K562 (cell line): ENCODE measurements around the gene RIC3. TPM values are rescaled to one million over a fixed set of nuclear protein-coding genes. Genes with fewer than 3 reads are reported as not detected.

Experiments used
- ARID1B ChIP-seq: fragments of 450-650 bp; IDR thresholded peaks from 2 replicates; pipeline ENCODE4 v1.6.1; 2016; ENCODE audit warnings: antibody characterized with exemption, mild to moderate bottlenecking, inconsistent platforms
- BHLHE40 ChIP-seq: IDR thresholded peaks from 2 replicates; pipeline ENCODE4 v1.6.1; 2011; ENCODE audit warnings: low read length, improper control_type of control experiment
- CAMTA2 ChIP-seq: fragments of 250-450 bp; sonication (Bioruptor Pico); conservative IDR thresholded peaks from 2 replicates; pipeline ENCODE4 v1.5.1; 2022
- CHD7 ChIP-seq: fragments of 200-600 bp; sonication (generic); IDR thresholded peaks from one replicate; pipeline ENCODE4 v1.6.1; 2012; ENCODE audit warnings: mild to moderate bottlenecking, low read depth, low read length, inconsistent platforms
- FOXK2 ChIP-seq, 2 experiments: fragments of 450-650 bp; IDR thresholded peaks in 1 of 2; conservative IDR thresholded peaks in 1 of 2; 2 replicates each; pipeline ENCODE4 v1.6.1; 2016; ENCODE audit warnings: low read depth in 2 of 2, mild to moderate bottlenecking in 1 of 2
- HDGF ChIP-seq: fragments of 450-650 bp; IDR thresholded peaks from 2 replicates; pipeline ENCODE4 v1.6.1; 2016
- MBD2 ChIP-seq: sonication (generic); IDR thresholded peaks from 2 replicates; pipeline ENCODE4 v1.6.1; 2016; ENCODE audit warnings: low read depth, borderline replicate concordance
- NR0B1 ChIP-seq: fragments of 450-650 bp; IDR thresholded peaks from one replicate; pipeline ENCODE4 v1.6.1; 2018; ENCODE audit warnings: mild to moderate bottlenecking, moderate library complexity; ENCODE audit not compliant: partially characterized antibody
- POLR3A ChIP-seq: IDR thresholded peaks from 2 replicates; pipeline ENCODE4 v1.6.1; 2011; ENCODE audit warnings: borderline replicate concordance, mild to moderate bottlenecking, moderate library complexity; ENCODE audit not compliant: insufficient read length, insufficient read depth; ENCODE audit errors: extremely low read depth
- PRPF4 ChIP-seq: fragments of 200-400 bp; formaldehyde crosslinking; IDR thresholded peaks from one replicate; pipeline ENCODE4 v1.6.1; 2017; ENCODE audit warnings: low read length, low read depth, mild to moderate bottlenecking; ENCODE audit not compliant: insufficient read depth, poor library complexity, severe bottlenecking
- PTRF ChIP-seq: fragments of 450-650 bp; IDR thresholded peaks from 2 replicates; pipeline ENCODE4 v1.6.1; 2016; ENCODE audit warnings: mild to moderate bottlenecking, missing genetic modification characterization, missing compliant biosample characterization
- RCOR1 ChIP-seq, 2 experiments: IDR thresholded peaks; 2 replicates each; pipeline ENCODE4 v1.6.1; 2012; ENCODE audit warnings: low read depth in 2 of 2, low read length in 2 of 2, borderline replicate concordance in 1 of 2, improper control_type of control experiment in 1 of 2
- ZBTB7A ChIP-seq: IDR thresholded peaks from 2 replicates; pipeline ENCODE4 v1.6.1; 2011; ENCODE audit warnings: low read depth, mild to moderate bottlenecking, low read length, moderate library complexity, borderline replicate concordance; ENCODE audit not compliant: control insufficient read depth
- ZFPM2 ChIP-seq: fragments of 250-450 bp; sonication (Bioruptor Pico); IDR thresholded peaks from 2 replicates; pipeline ENCODE4 v1.5.1; 2022; ENCODE audit warnings: mild to moderate bottlenecking
- ZNF140 ChIP-seq: fragments of 250-450 bp; sonication (Bioruptor Pico); IDR thresholded peaks from 2 replicates; pipeline ENCODE4 v1.8.0; 2021; ENCODE audit warnings: moderate library complexity, mild to moderate bottlenecking, inconsistent platforms
- polyA plus RNA-seq, 8 experiments: library from polyadenylated mRNA; depleted of rRNA in 4 of 8; stranded (reverse) in 5 of 8; unstranded in 3 of 8; fragments of >200 nt; fragmentation: Nextera tagmentation in 2 of 8; fragmentation: Illumina TruSeq in 1 of 8; extraction: Ambion mirVana in 2 of 8; extraction: Trizol in 1 of 8; gene quantifications; 2 replicates each; pipeline versions ENCODE4 v1.2.1 to v1.2.3, GENCODE V29; 2011 to 2014; ENCODE audit warnings: inconsistent platforms in 1 of 8, missing spikeins in 1 of 8
- total RNA-seq, 7 experiments: library from RNA; depleted of rRNA in 6 of 7; stranded (reverse); fragments of >200 nt in 6 of 7; fragmentation: Illumina TruSeq in 2 of 7; extraction: Trizol in 2 of 7; gene quantifications; 2 replicates each; pipeline versions ENCODE4 v1.2.1 to v1.2.3, GENCODE V29; 2011 to 2021; ENCODE audit warnings: low replicate concordance in 1 of 7

The RIC3 gene
- total and polyA plus RNA-seq, 9 of the 15 experiments (the other 6 are each of a cell fraction or from before 2014, with no cell fraction given): 0.03 to 0.16 (median 0.05) TPM; not detected in 4

DNA sequence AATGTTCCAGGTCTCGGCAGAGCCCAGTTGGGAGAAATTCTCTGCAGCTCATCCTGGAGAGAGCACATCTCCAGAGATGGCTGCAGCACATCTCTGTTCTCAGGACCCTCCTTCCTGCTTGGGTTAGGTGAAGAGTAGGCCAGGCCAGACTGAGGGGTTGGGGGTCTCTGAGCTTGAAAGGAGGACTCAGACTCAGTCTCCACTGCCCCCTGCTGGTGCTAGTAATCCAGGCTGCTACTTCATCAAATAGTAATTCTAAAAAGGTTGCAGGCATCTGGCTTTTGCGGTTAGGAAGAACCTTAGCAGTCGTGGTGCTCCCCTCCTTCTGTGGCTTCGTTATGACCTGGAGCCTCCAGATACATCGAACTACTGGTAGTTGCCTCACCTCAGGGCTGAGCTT is 78.1 kb downstream of the RIC3 start (continued):
- TF ChIP-seq CHD7 (no peak), HDGF (no peak), FOXK2 (conservative IDR thresholded peaks at IDR 0.05 in 1 of 2, IDR thresholded peaks at IDR 0.05 in 1 of 2; ENCODE audit: low read depth in 2 of 2) (no peak), ZNF140 (no peak), CAMTA2 (no peak), NR0B1 (no peak), ARID1B (no peak), ZFPM2 (CRISPR knock-in tag) (no peak), MBD2 (no peak), ZBTB7A (peak; percentile 38; the same call in 1 of the 2 replicates), PRPF4 (no peak), POLR3A (no peak), RCOR1 (IDR thresholded peaks at IDR 0.05; ENCODE audit: borderline replicate concordance in 1 of 2, low read depth in 2 of 2, low read length in 2 of 2) (no peak), PTRF (no peak), BHLHE40 (no peak)
